Caco-2 (cell line): ENCODE data around the gene GFRA4. TPM values are rescaled to one million over a fixed set of nuclear protein-coding genes. Genes with fewer than 3 reads are reported as not detected.

Experiments
- BruUV-seq: library from RNA; stranded (reverse); fragments of 400-500 nt; replicated peaks from 2 replicates; lab custom pipeline; 2021; lab: Mats Ljungman, UMichigan
- CTCF ChIA-PET: fragments of 300-600 bp; sonication (Branson Sonifier 250); formaldehyde crosslinking; loops from one replicate; lab custom pipeline; 2022; ENCODE audit warnings: antibody characterized with exemption; lab: Charles Lee
- POLR2A ChIA-PET: fragments of 300-600 bp; sonication (Branson Sonifier 250); formaldehyde crosslinking; loops from one replicate; lab custom pipeline; 2022; ENCODE audit warnings: antibody characterized with exemption; lab: Charles Lee
- DNase-seq, 2 experiments: peaks; one replicate each; pipeline versions ENCODE4 v3.0.0 to v3.0.0-alpha.2; 2020 to 2022
- H3K27me3 ChIP-seq: replicated peaks from 2 replicates; pipeline ENCODE4 v1.6.0; 2011; ENCODE audit warnings: low read length; ENCODE audit not compliant: control insufficient read depth, insufficient read depth
- H3K36me3 ChIP-seq: 2 replicates; pipeline ENCODE4 v1.5.1; 2011; ENCODE audit warnings: low read length; ENCODE audit not compliant: control insufficient read depth, insufficient read depth
- H3K4me1 ChIP-seq: fragments of 250-450 bp; sonication (Bioruptor Pico); 2 replicates; pipeline ENCODE4 v1.5.1; 2020; ENCODE audit warnings: mild to moderate bottlenecking
- H3K4me3 ChIP-seq: 2 replicates; pipeline ENCODE4 v1.5.1; 2011; ENCODE audit warnings: low read depth, mild to moderate bottlenecking, control low read depth, low read length
- H3K9me3 ChIP-seq: fragments of 250-450 bp; sonication (Bioruptor Pico); 2 replicates; pipeline ENCODE4 v1.5.1; 2020; ENCODE audit warnings: mild to moderate bottlenecking, moderate library complexity
- H3K27ac Mint-ChIP-seq: one replicate; pipeline ENCODE4 v1.8.0; 2022; ENCODE audit warnings: mixed read lengths; ENCODE audit not compliant: unreplicated experiment
- H3K27me3 Mint-ChIP-seq: one replicate; pipeline ENCODE4 v1.8.0; 2022; ENCODE audit warnings: mixed read lengths; ENCODE audit not compliant: insufficient read depth, unreplicated experiment
- H3K36me3 Mint-ChIP-seq: one replicate; pipeline ENCODE4 v1.8.0; 2022; ENCODE audit warnings: mild to moderate bottlenecking, mixed read lengths; ENCODE audit not compliant: insufficient read depth, unreplicated experiment
- H3K4me1 Mint-ChIP-seq: one replicate; pipeline ENCODE4 v1.8.0; 2022; ENCODE audit warnings: low read depth, mixed read lengths; ENCODE audit not compliant: unreplicated experiment
- H3K4me3 Mint-ChIP-seq: one replicate; pipeline ENCODE4 v1.8.0; 2022; ENCODE audit warnings: mild to moderate bottlenecking, moderate library complexity, mixed read lengths; ENCODE audit not compliant: unreplicated experiment
- H3K9me3 Mint-ChIP-seq: one replicate; pipeline ENCODE4 v1.8.0; 2022; ENCODE audit warnings: mixed read lengths; ENCODE audit not compliant: unreplicated experiment
- intact Hi-C: fragments of 100-400 bp; cut with micrococcal nuclease; formaldehyde crosslinking; loops from one replicate; pipeline ENCODE4 v1.10.0; 2022; ENCODE audit not compliant: unreplicated experiment
- total RNA-seq: library from RNA; stranded (reverse); gene quantifications from 2 replicates; pipeline ENCODE4 v1.2.3, GENCODE V29; 2022
- TF ChIP-seq, protein P1 (sequence below), 2 experiments: fragments of 200-600 bp in 1 of 2; IDR thresholded peaks; 1 replicate in 1 of 2; 2 replicates in 1 of 2; pipeline versions ENCODE4 v1.5.1 to v1.8.0; 2011 to 2022; ENCODE audit warnings: antibody characterized with exemption in 1 of 2, control low read depth in 1 of 2, inconsistent platforms in 1 of 2, low read depth in 1 of 2, low read length in 1 of 2, mild to moderate bottlenecking in 1 of 2, moderate library complexity in 1 of 2; ENCODE audit not compliant: insufficient read depth in 1 of 2, severe bottlenecking in 1 of 2, unreplicated experiment in 1 of 2

GFRA4 gene
- total RNA-seq, 1 experiment from 2014 or later: not detected

DNA sequence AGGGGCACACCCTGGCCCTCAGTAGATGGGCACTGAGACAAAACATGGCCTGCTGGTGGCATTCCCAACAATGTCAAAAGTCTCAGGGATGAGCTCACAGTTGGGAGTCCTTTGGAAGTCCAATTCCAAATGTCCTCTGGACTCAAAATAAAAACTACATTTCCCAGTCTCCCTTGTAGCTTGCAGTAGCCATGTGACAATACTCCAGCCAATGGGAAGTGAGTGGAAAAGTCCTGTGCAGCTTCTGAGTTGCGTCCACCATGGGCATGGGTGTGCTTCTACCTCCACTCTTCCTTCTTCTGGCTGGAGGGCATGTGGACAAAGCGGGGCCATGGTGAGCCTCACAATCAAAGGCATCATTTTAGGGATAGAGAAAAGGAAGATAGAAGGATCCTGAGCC lies 24.5 kb upstream of the GFRA4 start:
- POLR2A ChIA-PET: interaction anchor here (0.7 kb wide), 1 partner anchor 80 kb away, joined by 6 read pairs; the partner anchor contains the start of gene ADISSP
- TF ChIP-seq, protein P1, sequence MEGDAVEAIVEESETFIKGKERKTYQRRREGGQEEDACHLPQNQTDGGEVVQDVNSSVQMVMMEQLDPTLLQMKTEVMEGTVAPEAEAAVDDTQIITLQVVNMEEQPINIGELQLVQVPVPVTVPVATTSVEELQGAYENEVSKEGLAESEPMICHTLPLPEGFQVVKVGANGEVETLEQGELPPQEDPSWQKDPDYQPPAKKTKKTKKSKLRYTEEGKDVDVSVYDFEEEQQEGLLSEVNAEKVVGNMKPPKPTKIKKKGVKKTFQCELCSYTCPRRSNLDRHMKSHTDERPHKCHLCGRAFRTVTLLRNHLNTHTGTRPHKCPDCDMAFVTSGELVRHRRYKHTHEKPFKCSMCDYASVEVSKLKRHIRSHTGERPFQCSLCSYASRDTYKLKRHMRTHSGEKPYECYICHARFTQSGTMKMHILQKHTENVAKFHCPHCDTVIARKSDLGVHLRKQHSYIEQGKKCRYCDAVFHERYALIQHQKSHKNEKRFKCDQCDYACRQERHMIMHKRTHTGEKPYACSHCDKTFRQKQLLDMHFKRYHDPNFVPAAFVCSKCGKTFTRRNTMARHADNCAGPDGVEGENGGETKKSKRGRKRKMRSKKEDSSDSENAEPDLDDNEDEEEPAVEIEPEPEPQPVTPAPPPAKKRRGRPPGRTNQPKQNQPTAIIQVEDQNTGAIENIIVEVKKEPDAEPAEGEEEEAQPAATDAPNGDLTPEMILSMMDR (IDR thresholded peaks at IDR 0.05; ENCODE audit: insufficient read depth in 1 of 2, low read depth in 1 of 2, low read length in 1 of 2, severe bottlenecking in 1 of 2, unreplicated experiment in 1 of 2): no peak
- no TSS peak for BruUV-seq
- no peaks in the 10 kb centered on the region for H3K36me3 Mint-ChIP-seq
- CTCF ChIA-PET: interaction anchor here (0.7 to 2.8 kb wide), 3 partner anchors 10 to 94 kb away, joined by 4 to 11 read pairs (median 4); partner anchors contain the start of gene SPEF1
- Histone ChIP-seq H3K27me3 (no peaks in the 10 kb centered on the region), H3K36me3 (no peaks in the 10 kb centered on the region), H3K4me3 (no peak overlapping the region), H3K9me3 (no peaks in the 10 kb centered on the region), H3K4me1 (no peaks in the 10 kb centered on the region)
- no peaks in the 10 kb centered on the region for H3K27me3 Mint-ChIP-seq
- H3K4me3 Mint-ChIP-seq: no peak overlapping the region
- intact Hi-C loops: no loop called here
- peak in 1 of 2 experiments; percentile 45 for DNase-seq
- H3K4me1 Mint-ChIP-seq: peaks cover 7% of the 10 kb centered on the region
- H3K9me3 Mint-ChIP-seq: no peaks in the 10 kb centered on the region
- H3K27ac Mint-ChIP-seq: no peak overlapping the region

DNA sequence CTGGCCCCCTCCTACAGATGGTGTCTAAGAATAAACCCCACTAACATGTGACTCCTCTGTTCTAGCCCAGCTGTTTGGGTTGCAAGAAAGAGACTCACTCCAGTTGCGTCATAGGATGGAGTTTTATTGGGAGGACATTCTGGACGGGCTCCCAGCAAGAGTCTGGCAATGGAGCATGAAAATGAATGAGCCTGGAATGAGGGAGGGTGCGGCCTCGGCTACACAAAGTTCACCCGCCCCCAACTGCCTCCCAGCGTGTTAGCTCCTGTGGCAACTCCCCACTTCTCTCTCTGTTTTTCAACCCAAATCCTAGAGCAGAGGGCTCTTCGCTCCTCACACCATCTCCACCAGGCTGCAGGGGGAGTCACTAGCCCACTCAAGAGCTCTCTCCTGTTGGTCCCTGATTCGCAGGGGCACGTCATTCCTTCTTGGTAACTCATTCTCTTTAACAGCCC lies 23.7 kb upstream of the GFRA4 start:
- DNase-seq: no peak
- H3K4me3 ChIP-seq: no peak overlapping the region
- TF ChIP-seq, protein P1 (IDR thresholded peaks at IDR 0.05; ENCODE audit: insufficient read depth in 1 of 2, low read depth in 1 of 2, low read length in 1 of 2, severe bottlenecking in 1 of 2, unreplicated experiment in 1 of 2): no peak
- Mint-ChIP-seq H3K4me3 (no peak overlapping the region), H3K27ac (no peak overlapping the region), H3K27me3 (no peaks in the 10 kb centered on the region), H3K36me3 (no peaks in the 10 kb centered on the region), H3K9me3 (no peaks in the 10 kb centered on the region), H3K4me1 (peaks cover 7% of the 10 kb centered on the region)
- intact Hi-C loops: no loop called here
- no peaks in the 10 kb centered on the region for H3K27me3 ChIP-seq
- ChIA-PET CTCF (interaction anchor here (0.7 to 2.8 kb wide), 3 partner anchors 10 to 81 kb away, joined by 3 to 11 read pairs (median 4); partner anchors contain the start of gene ADISSP), POLR2A (interaction anchor here (0.7 kb wide), 1 partner anchor 81 kb away, joined by 6 read pairs; the partner anchor contains the start of gene ADISSP)
- H3K36me3 ChIP-seq: no peaks in the 10 kb centered on the region
- no TSS peak for BruUV-seq
- no peaks in the 10 kb centered on the region for H3K4me1 ChIP-seq
- no peaks in the 10 kb centered on the region for H3K9me3 ChIP-seq

DNA sequence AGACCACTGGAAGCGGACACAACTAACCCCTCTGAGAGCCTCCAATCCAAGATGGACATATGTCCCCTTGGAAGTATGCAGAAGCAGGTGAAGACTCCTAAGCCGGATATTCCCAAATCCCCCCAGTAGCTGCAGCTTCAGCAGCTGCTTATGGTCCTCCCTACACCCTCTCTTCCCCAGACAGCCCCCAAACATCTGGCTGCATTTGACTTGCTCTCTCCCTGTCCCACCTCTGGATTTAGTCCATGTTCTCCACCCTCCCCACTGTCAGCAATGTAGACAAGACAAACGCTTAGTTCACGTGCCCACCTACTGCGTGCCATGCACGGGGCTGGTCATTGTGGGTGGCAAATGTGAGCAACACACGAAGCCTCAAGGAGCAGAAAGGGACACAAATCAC lies 23.2 kb upstream of the GFRA4 start:
- Histone ChIP-seq H3K27me3 (no peaks in the 10 kb centered on the region), H3K4me1 (no peaks in the 10 kb centered on the region), H3K4me3 (no peak overlapping the region), H3K36me3 (no peaks in the 10 kb centered on the region), H3K9me3 (no peaks in the 10 kb centered on the region)
- POLR2A ChIA-PET: no interaction called here
- CTCF ChIA-PET: interaction anchor here (0.9 to 2.8 kb wide), 2 partner anchors 9 to 82 kb away, joined by 3 to 11 read pairs; partner anchors contain the start of gene ADISSP
- TF ChIP-seq, protein P1 (IDR thresholded peaks at IDR 0.05; ENCODE audit: insufficient read depth in 1 of 2, low read depth in 1 of 2, low read length in 1 of 2, severe bottlenecking in 1 of 2, unreplicated experiment in 1 of 2): no peak
- H3K9me3 Mint-ChIP-seq: no peaks in the 10 kb centered on the region
- intact Hi-C loops: no loop called here
- H3K4me1 Mint-ChIP-seq: peaks cover 7% of the 10 kb centered on the region
- DNase-seq: no peak
- no TSS peak for BruUV-seq
- H3K27me3 Mint-ChIP-seq: no peaks in the 10 kb centered on the region
- no peak overlapping the region for H3K4me3 Mint-ChIP-seq
- no peak overlapping the region for H3K27ac Mint-ChIP-seq
- H3K36me3 Mint-ChIP-seq: no peaks in the 10 kb centered on the region
